ENCODE data around the gene PLCG1. TPM values are rescaled to one million over a fixed set of nuclear protein-coding genes. Genes with fewer than 3 reads are reported as not detected.
A peak's percentile ranks its signal among the peaks of the same experiment; 100 is the strongest.

Gene PLCG1
- polyA plus RNA-seq, 10 donors: 56.3 to 122 (median 87.0) TPM

- no peak for DNase-seq
These were observed 66.3 kb downstream of the PLCG1 start for GRCh38 chr20:41203660-41204059.

- no peak for DNase-seq
These were observed 67.2 kb downstream of the PLCG1 start for GRCh38 chr20:41204304-41205265.

GRCh38 chr20:41205313-41205712, 68.0 kb downstream of the PLCG1 start:
- no peak for DNase-seq

DNA sequence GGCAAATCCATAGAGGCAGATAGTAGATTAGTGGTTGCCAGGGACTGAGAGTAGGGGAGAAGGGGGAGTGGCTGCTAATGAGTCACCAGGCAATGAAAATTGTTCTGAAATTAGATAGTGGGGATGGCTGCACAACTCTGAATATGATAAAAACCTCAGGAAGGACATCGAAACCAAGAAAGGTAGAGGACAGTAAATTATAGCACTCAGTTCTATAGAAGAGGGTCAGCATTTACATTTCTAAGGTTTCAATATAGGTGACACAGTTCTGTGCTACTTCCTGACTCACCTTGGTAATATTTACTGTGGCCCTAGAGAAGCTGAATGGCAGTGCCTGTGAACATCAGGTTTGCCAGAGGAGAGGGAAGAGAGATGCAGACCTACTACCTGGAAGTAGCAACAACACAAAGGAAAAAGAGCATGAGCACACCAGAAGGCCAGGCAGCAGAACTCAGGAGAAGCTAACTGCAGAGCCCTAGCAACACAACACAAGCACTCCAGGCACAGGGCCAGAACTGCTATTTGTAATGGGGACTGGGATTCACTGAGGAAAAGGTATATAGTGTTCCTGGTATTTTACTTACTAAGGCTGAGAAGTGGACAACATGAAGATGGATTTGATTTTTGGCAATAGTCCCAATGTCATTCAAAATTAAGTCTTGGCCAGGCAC, 75.9 kb downstream of the PLCG1 start:
- DNase-seq: peak in 1 of 3 donors; percentile 26

DNA sequence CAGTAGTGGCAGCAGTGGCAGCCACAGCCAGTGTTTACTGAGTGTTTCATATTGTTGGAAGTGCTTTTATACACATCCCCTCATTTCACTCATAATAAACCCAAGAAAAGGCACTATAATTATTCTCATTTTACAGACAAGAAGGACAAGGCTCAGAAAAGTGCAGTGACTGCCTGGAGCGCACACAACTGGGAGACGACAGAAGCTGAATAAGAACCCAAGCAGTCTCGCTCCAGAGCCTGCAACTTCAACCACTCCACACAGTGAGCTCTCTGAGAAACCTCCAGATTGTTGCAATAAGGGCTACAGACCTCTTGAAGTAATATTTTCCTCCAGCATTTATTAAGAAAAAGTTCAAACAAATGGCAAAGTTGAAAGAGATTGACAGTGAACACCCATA, 76.9 kb downstream of the PLCG1 start:
- no peak for DNase-seq

GRCh38 chr20:41214666-41215065, 77.3 kb downstream of the PLCG1 start:
- no peak for DNase-seq

GRCh38 chr20:41217422-41217821, 80.1 kb downstream of the PLCG1 start:
- DNase-seq: no peak

GRCh38 chr20:41218466-41218865, 81.1 kb downstream of the PLCG1 start:
- no peak for DNase-seq

DNA sequence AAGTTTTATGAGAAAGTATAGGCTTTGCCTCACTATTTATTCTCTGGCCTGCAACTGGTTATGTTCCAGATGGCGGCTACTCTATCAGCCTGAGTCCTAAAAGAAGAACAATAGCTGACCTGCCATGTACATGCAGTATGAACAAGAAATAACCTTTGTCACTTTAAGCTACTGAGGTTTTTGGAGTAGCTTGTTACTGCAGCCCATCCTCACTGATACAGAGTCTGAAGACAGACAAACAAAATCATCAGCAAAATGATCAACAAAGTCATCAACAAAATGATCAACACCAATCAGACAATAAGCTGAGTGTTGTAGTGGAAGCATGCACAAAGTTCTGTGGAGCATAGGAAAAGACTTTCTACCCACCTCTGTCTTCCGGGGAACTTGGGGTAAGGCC, 82.5 kb downstream of the PLCG1 start:
- DNase-seq: no peak

DNA sequence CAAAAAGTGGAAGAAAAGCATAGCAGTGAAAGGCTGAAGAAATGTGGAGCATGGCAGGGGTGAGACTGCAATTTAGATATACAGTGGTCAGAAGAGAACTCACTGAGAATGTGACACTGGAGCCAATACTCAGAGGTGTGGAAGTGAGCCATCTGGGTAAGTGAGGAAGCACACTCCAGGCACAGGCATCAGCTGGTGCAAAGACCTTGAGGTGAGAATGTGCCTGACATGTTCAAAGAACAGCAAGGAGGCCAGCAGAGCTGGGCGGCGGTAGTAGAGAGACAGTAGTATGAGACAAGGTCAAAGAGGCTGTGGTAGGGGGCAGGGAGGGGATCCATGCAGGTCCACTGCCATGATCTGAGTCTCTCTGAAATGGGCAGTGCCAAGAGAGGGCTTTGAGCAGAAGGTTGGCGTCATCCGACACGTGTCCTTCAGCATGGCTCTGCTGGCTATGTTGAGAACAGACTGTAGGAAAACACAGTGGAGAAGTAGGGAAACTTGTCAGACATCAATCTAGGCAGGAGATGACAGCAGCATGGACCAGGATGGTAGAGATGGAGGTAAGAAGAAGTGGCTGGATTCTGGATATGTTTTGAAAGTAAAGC, 84.4 kb downstream of the PLCG1 start:
- DNase-seq: no peak

GRCh38 chr20:41222296-41222695, 85.0 kb downstream of the PLCG1 start:
- DNase-seq: no peak

DNA sequence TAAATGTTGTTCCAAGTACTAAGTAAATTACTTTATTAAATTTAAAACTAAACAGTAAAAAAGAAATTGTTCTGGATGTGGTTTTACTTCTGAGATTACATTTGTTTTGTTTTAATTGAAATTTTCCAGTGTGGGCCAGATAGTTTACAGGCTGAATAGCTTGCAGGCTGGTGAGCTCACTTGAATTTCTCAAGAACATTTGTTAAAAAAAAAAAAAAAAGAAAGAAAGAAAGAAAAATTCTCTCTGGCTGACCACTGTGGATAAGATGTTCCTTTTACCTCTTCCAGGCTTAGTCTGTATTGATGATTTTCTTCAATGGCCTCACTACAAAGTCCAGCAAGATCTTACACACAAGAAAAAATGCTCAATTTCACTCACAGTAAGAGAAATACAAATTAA, 85.4 kb downstream of the PLCG1 start:
- no peak for DNase-seq

GRCh38 chr20:41223112-41223511, 85.8 kb downstream of the PLCG1 start:
- DNase-seq: no peak

- no peak for DNase-seq
These were observed 86.9 kb downstream of the PLCG1 start for GRCh38 chr20:41224281-41224680.

GRCh38 chr20:41225091-41225490, 87.7 kb downstream of the PLCG1 start:
- no peak for DNase-seq

GRCh38 chr20:41226426-41226825, 89.1 kb downstream of the PLCG1 start:
- no peak for DNase-seq

Other genes with a start within 250 kb of the PLCG1 start
- gene TOP1, start 108.7 kb upstream of the PLCG1 start, polyA plus RNA-seq (ENCODE audit: insufficient read length in 10 of 10): 10 to 100 TPM; 49.4 to 70.1 (median 55.7) TPM
- 10 to 100 TPM in 5 of 10 donors, 1 to 10 TPM in 5; 8.4 to 13.6 (median 10.1) TPM for gene ZHX3, start 180.2 kb downstream of the PLCG1 start, polyA plus RNA-seq (ENCODE audit: insufficient read length in 10 of 10)
- 1 to 10 TPM; 2.6 to 6.5 (median 3.4) TPM for gene LPIN3, start 203.3 kb downstream of the PLCG1 start, polyA plus RNA-seq (ENCODE audit: insufficient read length in 10 of 10)
- 10 to 100 TPM; 22.0 to 49.8 (median 35.2) TPM for gene EMILIN3, start 229.3 kb downstream of the PLCG1 start, polyA plus RNA-seq (ENCODE audit: insufficient read length in 10 of 10)